ENCODE data around the gene MICAL1.
A peak's percentile ranks its signal among the peaks of the same experiment; 100 is the strongest.

The MICAL1 gene, protein sequence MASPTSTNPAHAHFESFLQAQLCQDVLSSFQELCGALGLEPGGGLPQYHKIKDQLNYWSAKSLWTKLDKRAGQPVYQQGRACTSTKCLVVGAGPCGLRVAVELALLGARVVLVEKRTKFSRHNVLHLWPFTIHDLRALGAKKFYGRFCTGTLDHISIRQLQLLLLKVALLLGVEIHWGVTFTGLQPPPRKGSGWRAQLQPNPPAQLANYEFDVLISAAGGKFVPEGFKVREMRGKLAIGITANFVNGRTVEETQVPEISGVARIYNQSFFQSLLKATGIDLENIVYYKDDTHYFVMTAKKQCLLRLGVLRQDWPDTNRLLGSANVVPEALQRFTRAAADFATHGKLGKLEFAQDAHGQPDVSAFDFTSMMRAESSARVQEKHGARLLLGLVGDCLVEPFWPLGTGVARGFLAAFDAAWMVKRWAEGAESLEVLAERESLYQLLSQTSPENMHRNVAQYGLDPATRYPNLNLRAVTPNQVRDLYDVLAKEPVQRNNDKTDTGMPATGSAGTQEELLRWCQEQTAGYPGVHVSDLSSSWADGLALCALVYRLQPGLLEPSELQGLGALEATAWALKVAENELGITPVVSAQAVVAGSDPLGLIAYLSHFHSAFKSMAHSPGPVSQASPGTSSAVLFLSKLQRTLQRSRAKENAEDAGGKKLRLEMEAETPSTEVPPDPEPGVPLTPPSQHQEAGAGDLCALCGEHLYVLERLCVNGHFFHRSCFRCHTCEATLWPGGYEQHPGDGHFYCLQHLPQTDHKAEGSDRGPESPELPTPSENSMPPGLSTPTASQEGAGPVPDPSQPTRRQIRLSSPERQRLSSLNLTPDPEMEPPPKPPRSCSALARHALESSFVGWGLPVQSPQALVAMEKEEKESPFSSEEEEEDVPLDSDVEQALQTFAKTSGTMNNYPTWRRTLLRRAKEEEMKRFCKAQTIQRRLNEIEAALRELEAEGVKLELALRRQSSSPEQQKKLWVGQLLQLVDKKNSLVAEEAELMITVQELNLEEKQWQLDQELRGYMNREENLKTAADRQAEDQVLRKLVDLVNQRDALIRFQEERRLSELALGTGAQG

DNA sequence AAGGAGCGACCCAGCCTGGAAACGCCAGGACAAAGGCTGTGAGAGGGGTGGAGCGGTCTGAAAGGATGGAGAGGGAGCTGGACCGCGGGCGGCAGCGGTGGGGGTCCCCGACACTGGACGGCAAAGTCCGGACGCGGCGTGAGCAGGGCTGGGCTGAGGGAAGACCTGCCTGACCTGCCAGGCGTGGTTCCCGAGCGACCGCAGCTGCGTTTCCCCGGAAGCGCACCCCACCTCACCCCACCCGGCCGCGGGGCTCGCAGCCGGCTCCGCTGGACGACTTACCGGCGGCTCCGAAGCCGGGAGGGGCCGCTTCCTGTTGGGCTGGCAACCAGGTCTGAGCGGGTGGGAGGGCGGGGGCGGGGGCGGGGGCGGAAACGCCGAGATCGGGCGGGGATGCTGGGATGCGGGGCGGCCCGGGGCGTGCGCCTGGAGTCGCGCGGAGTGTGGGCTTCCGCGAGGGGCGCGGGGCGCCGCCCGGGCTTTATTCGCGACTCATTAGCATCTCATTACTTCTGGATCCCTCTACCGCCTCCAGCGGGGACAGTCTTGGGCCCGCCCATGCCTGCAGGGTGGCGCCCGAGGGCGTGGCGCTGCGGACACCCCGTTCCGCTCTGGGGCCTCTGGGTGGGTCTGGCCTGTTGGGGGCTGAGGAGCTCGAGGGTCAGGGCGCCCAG lies at the start of gene MICAL1:
Gene MICAL1 (minus strand): TSS at position 336 of the 674 bp plus-strand sequence. CDS start 1,576 bp downstream, outside the sequence.
- peak; percentile 68 to 75 for DNase-seq

DNA sequence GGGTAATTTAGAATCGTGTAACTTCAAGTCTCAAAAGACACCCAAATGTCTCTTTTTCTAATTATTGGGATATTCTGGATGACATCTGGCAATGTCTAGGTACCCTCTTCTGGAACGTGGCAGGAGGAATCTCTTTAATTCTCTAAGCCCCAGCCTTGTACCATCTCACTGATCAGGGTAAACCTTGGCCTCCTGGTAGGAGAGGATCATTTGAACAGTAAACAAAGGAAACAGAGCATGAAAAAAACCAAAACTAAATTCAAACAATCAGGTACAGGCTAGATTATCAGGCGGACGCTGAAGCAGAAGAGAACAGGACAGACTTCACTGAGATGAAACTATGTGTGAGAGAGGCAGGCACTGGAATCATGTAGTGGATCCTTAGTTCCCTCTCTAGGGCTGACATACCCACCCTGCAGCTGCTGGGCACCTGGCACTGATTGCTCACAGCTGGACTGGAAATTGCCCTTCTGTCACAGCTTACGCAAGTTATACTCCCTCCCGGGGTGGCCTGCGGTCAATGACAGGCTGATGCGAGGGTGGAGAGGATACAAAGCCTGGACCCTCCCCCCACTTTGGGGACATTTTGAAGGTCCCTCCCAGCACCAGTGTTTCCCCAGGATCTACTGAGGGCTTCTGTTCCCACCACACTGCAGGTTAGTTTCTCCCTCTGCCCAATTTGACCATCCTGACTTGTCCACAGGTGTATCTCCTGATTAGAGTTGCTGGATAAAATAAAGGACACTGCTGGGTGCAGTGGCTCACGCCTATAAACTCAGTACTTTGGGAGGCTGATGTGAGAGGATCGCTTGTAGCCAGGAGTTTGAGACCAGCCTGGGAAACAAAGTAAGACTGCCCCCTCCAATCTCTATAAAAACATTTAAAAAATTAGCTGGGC lies 48.0 kb upstream of the MICAL1 start:
- DNase-seq = no peak

DNA sequence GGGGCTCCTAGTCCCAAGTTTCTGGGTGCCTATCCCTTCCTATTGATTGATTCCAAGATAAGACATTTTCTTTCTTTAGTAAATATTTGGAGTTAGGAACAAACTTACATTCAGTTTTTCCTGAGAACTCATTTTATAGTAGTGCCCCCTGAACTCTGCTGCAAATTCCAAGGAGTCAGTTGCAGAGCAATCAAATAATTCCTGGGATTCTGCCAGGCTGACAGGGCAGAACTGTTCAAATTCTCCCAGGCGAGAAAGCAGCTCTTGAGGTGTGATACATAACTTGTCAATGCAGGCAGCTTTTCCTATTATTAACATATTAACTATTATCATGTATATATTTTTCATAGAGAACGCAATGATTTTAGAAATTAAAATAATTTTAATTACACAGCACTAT lies 43.4 kb upstream of the MICAL1 start:
- no peak for DNase-seq

DNA sequence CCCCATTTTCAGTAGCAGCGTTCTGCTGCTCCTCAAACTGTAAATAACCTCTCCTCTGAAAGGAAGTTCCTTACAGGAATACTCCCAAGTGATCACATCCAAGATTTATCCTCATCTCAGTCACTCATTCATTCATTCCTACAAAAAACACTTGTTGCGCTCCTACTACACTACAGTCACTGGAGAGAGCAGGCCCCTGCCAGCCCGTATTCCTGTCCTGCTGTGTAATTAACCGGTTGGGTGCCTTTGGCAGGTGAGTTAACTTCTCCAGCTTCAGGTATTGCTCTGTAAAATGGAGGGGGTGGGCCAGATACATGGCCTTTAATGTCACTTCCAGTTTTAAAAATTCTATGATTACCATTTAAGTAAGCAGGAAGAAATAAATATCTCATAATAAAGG lies 42.5 kb upstream of the MICAL1 start:
- no peak for DNase-seq

DNA sequence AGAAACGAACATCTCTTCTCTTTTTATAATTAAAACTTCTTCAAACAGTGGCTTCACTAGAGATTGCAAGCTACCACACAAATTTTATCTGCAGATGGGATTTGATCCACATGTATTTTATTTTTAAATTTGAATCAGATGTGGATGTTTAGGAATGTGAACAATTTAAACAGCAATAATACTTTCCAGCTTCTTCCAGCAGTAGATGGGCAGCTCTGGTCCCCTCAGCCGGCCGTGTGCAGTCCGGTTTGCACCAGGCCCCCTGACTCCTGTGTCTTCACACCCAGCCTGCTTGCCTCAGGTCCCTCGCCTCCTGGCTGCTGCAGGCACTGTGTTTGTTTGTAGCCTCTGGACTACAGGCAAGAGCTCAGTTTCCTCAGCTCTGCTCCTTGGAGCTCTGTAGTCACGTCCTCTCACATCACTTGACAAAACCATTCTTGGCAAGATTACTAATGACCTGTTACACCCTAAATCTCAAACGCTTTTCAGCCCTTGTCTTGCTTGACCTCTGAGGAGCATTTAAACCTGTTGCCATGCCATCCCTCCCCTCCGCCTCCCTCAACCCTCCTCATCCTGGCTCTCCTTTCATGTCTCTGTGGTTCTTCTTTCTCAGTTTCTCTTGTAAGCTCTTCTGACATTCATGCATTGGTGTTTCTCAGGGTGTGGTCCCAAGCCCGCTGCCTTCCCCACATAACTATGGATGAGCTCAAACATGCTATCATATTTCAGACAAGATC lies 40.6 kb upstream of the MICAL1 start:
- no peak for DNase-seq

DNA sequence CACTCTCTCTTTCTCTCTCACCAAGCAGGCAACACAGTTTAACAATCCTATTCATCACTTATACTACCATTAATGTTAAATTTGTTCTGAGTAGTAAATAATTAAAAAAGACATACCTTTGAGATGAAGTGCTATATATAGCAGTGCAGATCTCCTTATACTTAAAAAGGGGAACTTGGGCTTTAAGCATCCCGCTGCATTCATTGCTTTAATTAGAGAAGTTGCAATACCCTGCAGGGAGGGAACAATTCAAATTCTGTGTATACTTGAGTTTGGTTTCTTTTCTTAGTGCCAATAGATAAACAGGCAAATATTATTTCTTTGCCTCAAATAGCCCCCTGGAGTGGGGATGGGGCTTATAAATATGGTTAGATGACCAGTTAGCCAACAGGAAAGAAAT lies 38.3 kb upstream of the MICAL1 start:
- peak; percentile 16 to 51 for DNase-seq

DNA sequence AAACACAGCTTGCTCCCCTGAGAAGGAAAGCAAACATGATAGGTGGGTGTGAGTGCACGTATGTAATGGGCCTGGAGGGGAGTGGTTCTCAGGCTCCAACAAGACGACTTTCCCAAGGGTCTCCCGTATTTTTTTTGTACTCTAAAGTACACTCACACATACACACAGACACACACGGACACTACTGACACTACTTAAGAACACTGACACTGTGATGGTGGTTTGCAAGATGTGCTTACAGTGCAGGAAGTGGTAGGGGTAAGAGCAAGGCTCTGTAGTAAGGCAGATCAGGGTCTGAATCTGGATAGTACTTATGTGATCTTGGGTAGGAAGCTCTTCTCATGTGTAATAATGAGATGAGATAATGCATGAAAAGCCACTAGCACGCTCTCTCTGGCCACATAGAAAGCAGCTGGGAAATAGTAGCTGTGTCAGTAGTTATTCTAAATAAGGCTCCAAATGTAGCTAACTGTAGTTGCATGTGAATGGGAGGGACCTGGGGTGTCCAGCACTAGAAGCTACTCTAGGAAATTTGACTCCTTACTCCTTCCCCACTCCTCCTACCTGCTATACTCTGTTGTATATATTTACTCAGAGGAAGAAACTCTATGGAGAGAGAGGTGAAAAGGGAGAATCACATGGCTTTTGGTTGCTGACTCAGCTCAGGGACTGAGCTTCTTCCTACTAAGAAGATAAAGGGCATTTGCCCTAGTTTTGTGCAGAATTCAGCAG lies 35.8 kb upstream of the MICAL1 start:
- no peak for DNase-seq

DNA sequence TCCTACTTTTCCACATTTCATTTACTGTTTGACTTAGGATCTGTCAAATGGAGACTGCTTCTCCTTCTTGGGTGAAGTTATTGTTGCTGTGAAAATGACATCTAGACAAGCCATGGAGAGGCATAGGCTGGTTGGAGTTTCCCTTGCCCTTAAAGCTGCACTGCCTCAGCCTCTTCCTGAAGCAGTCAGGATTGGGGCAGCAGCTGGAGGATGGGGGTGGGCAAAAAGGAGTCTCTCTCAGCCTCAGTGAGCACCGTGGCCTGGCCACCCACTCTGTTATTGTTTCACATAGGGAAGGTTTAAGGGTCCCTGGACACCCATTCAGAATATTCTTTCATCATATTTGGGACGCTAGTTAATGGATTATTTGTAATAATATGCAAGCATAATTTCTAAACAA lies 35.1 kb upstream of the MICAL1 start:
- DNase-seq = no peak

DNA sequence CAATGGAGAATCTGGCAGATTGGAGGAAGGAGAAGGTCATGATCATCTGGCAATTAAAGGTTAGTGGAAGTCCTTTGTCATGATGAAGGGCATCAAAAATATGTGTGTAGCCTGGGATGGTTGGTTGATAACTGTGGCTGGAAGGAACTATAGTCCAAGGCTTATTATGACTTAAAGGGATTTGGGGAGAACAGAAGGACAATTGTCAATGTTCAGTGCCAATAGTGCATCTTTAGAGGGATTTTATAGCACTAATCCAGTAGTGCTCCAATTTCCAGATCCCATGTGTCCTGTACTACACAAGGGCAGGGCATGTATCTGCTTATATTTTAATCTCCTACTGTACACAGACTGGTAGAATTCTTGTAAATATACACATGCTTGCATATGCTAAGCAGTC lies 32.4 kb upstream of the MICAL1 start:
- no peak for DNase-seq

DNA sequence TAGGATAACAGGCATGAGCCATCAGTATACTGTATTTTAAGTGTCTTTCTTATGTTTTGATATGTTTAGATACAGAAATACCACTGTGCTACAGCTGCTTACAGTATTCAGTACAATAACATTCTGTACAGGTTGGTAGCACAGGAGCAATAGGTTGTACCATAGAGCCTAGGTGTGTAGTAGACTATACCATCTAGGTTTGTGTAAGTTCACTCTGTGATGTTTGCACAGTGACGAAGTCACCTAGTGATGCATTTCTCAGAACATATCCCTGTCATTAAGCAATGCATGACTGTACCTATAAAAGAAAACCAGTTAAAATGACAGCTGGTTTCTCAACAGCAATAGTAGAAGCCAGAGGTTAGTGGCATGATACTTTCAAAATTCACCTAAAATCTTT lies 30.5 kb upstream of the MICAL1 start:
- no peak for DNase-seq

DNA sequence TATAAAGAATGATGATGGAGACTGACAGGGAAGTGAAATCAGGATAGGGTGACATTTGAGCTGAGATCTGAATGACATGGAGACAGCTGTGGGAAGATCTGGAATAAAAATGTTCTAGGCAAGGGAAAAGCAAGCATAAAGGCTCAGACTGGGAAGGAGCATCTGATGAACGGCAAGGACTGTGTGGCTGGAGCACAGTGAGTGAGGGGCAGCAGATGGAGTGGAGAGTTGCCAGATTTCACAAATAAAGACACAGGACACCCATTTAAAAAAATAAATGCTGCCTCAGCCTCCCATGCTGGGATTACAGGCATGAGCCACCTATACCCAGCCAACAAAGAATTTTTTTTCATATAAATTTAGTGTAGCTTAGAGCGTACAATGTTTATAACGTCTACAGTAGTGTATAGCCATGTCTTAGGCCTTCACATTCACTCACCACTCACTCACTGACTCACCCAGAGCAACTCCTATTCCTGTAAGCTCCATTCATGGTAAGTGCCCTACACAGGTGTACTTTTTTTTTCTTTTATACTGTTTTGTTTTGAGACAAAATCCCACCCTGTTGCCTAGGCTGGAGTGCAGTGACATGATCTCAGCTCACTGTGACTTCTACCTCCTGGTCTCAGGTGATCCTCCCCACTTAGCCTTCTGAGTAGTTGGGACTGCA lies 29.8 kb upstream of the MICAL1 start:
- no peak for DNase-seq

DNA sequence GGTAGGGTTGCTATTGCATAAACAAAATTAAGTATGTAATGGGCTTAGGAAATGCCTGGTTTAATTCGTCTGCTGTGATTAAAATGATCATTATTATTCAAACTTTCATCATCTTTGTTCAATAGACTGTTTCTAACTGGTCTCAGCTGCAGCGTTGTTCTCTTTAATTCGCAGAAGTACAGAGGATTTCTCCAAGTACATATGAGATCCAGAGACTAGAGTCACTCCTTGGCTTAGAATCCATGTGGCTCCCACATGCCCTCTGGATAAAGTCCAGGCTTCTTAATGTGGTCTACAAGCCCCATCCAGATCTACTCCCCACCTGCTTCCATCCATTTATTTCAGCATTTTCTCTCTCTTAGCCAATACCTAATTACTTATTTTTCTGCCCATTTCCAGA lies 28.6 kb upstream of the MICAL1 start:
- no peak for DNase-seq

DNA sequence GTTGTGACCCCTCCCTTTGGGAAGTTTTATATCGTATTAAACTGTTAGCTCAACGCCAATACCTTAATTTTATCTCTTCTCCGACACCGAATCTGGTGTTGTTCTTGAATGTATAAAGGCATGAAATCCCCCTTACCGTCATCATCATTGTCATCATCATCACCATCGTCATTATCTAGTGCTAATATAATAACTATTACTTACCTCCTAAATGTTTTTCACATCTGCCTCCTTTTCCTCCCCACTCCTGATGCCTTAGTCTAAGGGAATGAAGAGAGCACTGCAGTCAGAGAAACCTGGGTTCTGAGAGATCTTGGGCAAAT lies 28.1 kb upstream of the MICAL1 start:
- peak in 1 of 2 donors; percentile 6 for DNase-seq

DNA sequence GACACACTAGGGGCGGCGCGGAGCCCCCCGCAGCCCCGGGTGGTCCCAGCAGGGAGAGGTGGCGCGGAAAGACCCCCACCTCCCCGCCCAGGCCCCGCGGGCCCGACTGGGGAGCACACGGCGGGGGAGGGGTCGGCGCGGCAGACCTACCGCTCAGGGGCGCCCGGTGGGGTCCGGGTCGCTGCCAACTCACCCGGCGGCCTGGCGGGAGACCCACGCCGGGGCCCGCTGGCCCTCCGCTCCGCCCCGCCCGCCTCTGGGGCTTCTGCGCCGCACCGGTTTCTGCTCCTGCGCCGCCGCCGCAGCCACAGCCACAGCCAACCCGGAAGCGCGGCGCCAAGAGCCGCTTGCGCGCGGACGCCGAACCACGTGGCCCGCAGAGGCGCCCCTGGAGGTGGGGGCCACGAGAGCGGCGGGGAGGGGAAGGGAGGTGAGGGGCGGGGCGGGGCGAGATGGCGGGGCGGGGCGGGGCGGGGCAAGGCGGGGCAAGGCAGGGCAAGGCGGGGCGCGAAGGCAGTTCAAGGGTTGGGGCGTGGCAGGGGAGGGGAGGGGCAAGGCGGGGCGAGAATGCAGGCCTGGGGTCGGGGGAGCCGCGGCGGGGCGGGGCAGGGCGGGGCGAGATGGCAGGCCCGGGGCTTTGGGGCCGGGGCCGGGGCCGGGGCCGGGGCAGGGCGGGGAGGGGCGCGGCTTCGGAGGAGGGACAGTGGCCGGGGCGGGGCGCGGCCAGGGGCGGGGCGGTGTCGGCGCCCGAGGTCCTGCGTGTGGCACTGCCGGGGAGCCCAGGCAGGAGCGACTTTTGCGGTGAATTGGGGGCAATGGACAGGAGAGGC lies 27.5 kb upstream of the MICAL1 start, which contains the start of gene ZBTB24:
Gene ZBTB24 (minus strand): TSS at position 315 of the 830 bp plus-strand sequence. CDS start 1,193 bp downstream, outside the sequence.
- DNase-seq = peak; percentile 85 to 90

DNA sequence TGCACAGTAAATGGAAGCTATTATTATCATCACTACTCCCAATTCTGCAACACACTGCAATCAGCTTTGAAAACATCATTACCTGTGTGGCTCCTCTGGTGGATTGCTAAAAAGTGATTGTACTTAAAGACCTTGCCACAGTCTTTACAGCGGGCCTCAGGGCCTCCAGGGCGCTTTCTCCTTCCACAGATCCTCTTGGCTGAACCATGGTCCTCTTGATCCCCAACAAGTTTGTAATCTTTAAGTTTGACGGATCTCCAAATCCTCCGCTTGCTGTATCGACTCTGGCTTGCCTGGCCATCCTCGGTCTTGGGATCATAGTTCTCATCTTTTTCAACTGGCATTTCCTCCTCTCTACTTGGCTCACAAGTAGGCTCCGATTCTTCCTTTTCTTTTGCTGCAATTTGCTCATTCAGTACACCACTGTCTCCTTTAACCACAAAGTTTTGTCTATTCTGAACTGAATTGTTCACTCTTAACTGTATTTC lies 25.5 kb upstream of the MICAL1 start:
- no peak for DNase-seq

DNA sequence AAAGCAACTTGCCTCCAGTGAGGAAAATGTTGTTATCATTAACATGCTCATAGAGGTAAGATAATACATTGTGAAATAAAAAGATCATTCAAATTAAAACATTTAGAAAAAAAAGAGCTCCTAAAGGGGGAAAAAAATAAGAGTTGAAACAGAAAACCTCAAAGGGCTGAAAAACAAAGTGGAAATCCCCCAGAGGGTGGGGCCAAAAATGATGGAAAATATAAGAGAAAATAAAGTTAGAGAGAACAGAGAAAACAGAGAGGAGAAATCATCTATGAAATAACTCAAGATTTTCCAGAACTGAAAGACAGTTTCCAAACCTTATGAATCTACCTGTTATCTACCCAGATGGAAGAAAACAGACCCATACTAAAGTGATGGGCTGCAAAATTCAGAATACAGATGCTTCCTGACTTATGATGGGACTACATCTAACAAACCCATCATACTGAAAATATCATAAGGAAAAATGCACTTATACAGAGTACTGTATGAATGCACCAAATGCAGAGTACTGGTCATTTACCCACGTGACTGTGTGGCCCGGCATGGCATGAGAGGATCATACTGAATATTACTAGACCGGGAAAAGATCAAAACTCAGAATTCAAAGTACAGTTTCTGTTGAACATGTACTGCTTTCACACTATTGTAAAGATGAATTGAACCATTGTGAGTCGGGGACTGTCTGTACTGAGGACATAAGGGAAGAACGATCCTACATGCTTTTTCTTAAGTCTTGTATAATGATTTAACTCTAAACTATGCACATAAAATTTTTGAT lies 23.5 kb upstream of the MICAL1 start:
- no peak for DNase-seq

DNA sequence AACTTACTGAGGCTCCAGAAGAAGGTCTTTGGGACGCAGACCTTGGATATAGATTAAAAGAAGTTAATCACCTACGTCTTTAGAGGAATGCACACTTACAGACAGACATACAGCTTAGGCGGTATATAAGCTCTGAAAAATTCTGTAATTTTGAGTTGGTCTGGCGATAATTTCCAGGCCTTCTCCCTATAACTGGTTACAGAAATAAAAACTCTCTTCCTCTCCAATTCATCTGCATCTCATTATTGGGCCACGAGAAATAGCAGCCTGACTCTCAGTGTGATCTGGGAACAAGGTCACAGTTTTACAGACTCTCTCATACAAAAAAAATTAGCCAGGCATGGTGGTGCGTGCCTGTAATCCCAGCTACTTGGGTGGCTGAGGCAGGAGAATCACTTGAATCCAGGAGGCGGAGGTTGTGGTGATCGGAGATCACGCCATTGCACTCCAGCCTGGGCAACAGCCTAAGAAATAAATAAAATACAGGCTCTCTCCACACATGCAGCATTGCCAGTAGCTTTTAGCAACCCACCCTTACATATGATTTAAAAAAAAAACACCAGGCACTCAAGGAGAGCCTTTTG lies 22.7 kb upstream of the MICAL1 start:
- DNase-seq = no peak

DNA sequence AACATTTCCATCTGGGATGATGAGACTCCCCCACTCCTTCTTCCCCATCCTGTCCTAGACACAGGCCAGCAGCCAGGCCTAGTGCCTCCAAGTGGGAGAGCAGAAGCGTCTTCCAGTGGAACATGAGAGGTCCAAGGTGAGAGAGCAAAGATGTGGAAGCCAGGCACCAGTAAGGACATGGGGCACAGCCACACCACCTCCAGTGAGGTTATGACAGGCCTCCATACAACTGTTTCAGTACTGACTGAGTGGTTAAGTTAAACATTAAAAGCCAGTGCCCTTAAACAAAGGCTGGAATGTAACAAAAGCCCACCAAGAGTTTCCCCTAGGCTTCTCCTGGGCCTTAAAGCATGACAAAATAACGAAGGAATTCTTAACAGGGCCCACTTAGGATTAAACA lies 22.2 kb upstream of the MICAL1 start:
- DNase-seq = no peak
